Effector CD4-positive, alpha-beta T cell (primary cell): ENCODE results near the gene VEPH1.
"Not testable (repeated sequence)": the region's sequence is repeated elsewhere in the genome, so short reads cannot be mapped to it uniquely, and the experiment has no call there.

Source experiments
- DNase-seq: peaks from one replicate; pipeline ENCODE4 v3.0.0-alpha.2; 2020

The VEPH1 gene

GRCh38 chr3:157336252-157337009 lies 166.8 kb downstream of the VEPH1 start:
- no peak for DNase-seq

DNA sequence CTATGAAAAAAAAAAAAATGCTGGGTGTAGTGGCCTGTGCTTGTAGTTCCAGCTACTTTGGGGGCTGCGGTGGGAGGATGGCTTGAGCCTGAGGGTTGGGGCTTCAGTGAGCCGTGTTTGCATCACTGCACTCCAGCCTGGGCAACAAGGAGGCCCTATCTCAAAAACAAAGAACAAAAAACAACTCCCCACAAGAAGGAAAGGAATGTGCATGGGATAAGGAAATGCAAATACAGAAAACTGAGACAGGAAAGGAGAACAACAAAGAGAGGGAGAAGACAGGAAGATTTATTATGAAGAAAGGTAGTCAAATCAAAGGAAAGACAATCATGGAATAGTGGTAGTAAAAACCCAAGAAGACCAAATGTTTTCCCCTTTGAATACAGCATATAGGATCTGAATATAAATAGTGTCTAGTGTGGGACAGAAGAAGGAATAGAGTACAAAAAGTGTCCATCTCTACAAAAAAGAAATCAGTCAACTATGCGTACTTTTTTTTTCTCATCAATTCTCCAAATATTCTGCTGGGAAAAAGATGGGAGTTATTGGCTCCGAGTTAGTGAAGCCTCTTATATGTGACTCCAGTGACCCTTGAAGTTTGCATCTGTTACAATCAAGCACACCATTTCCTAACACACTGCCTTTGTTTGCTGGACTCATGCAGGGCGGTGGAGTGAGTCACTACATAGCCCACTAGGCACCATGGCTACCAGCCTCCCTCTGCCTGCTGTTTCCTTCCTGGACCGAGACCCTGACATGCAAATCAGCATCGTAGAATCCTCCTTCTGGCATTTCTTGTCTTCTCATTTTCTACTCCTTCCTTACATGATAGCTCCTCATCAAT lies 167.8 kb downstream of the VEPH1 start:
- DNase-seq, result no peak

DNA sequence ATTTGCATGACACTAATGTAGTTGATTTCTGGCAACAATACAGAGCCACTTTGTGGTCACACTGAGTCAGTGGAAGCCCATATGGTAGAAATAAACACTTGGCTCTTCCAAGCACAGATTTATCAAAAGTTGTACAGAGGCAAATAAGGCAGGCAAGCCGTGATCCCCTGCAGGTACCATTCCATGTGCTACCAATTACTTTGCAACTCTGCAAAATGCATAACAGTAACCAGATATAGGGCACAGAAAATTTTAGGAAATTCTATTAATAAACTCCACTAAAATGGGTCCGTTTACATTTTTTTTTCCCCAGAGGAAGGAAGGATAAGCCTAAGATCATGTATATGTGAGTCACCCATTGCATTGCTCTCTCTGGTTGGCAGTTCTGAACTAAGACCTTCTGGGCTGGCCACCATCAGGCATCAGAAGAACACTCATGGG lies 169.6 kb downstream of the VEPH1 start:
- no peak for DNase-seq

DNA sequence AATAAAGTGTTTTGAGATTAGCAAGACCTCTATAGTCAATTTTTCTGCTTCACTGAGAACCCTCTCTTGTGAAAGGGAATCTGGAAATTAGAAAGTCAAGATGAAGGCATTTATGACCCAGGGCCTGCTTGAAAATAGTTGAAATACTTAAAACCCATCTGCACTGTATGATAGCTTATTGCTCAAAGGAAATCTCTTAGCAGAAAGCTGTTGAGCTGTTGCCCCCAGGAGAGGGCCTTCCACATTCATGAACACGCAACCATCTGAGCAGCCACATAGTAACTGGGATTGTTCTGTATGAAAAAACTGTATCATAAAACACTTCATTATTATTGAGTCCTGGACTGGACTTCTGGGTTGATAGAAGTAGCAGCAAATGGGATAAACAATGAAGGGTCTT lies 173.0 kb downstream of the VEPH1 start:
- no peak for DNase-seq

DNA sequence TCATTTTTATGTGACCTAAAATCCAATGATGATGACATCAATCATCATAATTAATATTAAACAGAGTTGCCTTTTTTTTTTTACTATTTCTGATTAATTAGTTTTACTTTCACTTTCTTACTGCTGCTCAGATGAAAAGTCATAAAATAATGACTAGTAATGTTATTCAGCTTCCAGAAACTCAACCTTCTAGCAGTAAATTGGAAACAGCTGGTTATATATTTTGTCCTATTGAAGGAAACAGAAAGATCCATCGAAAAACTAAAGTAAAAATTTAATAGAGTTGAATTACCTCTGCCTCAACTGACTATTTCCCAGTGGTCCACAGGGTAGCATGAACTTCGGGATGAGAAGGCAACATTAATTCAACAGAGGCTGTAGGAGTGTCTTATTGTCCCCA lies 173.7 kb downstream of the VEPH1 start:
- DNase-seq, result no peak

- DNase-seq, result no peak
Measured at GRCh38 chr3:157327837-157328236, 175.4 kb downstream of the VEPH1 start.

DNA sequence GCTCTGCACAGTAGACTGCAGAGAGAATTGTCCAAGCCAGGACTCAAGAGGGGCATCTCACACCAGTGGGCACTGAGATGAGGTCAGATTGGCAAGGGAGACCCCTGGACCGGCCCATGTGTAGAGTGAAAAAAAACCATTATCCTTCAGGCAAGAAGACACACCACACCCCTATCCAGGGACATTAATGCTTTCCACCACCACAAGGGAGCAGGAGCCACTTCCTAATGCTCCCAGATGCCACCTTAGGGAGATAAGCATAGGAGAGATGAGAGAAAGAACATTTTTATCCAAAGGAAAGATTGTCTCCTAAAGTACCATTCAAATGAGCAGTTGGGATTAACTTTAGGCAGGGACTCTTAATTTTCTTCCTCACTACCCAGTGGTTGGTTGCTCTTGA lies 176.2 kb downstream of the VEPH1 start:
- DNase-seq, result no peak

DNA sequence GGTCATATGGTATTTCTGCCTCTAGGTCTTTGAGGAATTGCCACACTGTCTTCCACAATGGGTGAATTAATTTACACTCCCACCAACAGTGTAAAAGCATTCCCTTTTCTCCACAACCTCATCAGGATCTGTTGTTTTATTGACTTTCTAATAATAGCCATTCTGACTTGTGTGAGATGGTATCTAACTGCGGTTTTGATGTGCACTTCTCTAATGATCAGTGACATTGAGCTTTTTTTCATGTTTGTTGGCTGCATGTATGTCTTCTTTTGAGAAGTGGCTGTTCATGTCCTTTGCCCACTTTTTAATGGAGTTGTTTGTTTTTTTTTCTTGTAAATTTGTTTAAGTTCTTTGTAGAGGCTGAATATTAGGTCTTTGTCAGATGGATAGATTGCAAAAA lies 178.3 kb downstream of the VEPH1 start:
- not testable (repeated sequence) for DNase-seq

DNA sequence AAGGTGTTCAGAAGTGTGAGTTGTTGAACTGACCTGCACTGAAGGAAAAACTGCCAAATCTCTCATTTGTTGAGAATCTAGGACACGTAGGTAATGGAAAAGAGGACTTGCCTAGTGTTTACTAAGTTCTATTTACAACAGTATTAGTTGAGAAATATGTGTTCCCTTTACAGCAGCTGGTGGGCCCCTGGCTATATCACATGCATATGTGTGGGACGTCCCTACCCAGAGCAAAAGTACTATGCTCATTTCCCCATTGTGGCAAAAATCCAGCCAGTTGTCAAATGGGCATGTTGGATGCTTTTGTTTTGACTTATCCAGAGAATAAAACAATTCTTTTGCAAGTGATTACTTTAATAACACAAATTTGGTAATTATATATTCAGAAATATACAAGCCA lies 179.9 kb downstream of the VEPH1 start:
- DNase-seq, result no peak

DNA sequence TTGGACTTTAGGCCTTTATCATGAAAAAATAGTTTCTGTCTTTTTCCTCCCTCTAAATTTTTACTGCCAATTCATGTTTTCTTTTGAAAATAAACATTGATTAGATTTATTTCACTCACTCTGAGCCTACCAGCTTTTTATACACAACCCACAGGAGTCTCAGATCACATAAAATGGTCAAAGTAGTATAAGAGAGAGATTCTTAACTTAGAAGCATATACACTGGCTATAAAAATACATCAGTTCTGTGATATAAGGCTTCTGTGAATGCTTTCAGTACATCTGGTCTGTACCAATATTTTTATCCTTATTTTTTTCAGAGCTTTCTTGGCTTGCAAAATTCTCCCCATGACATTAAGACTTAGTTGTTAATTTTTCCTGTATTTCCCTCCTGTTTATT lies 183.5 kb downstream of the VEPH1 start:
- DNase-seq, result no peak

DNA sequence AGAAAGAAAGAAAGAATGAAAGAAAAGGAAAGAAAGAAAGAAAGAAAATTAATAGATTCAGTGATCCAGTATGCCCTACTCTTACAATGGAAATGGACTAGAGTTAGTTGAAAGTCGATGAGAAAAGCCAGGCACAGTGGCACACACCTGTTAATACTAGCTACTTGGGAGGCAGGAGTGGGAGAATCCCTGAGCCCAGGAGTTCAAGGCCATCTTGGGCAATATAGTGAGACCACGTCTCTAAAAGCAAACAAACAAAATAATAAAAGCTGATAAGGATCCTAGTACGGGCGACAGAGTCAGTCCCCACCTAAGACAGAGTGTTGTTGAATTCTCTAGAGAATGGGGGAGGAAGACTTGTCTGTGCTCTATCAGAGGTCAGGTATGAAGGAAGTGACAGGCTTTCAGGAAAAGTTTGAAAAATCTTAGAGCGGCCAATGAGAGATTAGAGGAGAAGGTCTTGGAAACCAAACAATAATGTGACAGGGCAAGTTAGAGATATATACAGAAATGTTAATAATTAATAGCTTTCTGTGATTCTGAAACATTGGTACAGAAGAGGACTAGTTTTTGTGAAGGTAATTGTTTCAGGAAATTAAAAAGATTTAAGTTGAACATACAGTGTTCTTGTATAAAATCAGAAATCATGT lies 184.5 kb downstream of the VEPH1 start:
- DNase-seq, result no peak

- no peak for DNase-seq
Measured at GRCh38 chr3:157317895-157318294, 185.3 kb downstream of the VEPH1 start.

GRCh38 chr3:157313186-157313585 lies 190.0 kb downstream of the VEPH1 start:
- no peak for DNase-seq

- no peak for DNase-seq
Measured at GRCh38 chr3:157312376-157312745, 190.9 kb downstream of the VEPH1 start.

DNA sequence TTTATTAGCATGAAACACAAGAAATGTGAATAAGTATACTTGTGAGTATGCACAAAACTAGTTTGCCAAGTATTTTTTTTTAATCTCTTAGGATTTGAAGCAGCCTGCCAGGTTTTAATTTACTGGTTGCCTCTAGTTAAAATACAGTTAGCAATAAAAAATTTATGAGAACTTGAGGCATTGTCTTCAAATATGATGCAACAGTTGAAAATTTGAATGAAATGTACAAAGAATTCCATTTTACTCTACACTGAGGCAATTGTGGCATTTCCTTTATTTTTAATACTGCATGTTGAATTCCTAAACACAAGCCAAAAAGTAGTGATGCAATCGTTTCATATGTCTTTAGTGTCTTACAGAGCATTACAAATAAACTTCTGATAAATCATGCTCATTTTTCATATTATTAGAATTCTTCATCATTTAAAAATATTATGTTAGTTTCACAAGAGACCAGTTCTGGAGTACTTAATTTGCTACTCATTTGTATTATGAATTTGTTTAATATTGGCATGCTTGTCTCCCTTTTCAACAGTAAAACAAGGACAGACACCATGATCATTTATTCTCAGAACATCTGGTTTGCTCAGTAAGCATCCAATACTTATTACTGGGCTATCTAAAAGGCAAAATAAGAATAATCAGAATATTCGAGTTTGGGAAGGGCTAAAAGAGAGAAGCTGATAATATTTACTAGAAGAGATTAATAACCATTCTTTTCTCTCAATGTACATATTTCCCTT lies 191.4 kb downstream of the VEPH1 start:
- no peak for DNase-seq

DNA sequence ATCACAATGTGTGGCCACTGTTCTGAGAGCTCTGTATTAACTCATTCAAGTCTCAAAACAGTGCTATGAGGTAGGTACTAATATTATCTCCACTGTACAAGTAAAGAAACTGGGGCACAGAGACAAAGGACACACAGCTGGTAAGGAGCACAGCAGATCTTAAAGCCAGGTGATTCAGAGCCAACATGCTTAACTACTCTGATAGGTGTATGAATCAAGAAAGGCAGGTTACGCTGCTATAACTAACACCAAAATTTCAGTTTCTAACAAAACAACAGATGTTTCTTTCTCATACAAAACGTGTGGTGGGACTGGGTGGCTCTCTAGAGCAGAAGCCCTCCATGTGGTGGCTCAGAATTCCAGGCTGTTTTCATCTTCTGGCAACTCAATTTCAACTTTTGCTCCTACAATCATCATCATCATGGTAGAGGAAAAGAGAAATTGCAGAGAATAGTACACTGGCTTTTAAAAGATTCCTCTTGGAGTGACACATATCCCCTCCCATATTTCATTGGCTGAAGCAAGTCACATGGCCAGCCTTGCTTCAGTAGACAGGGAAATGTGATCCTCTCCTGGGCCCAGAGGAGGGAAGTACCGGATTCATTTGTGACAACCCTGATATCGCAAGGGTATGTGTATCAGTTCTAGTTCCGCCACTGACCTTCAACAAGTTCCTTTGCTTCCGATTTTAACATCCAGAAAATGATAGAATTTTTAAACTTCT lies 192.7 kb downstream of the VEPH1 start:
- no peak for DNase-seq

GRCh38 chr3:157306502-157306901 lies 196.7 kb downstream of the VEPH1 start:
- DNase-seq, result no peak

- DNase-seq, result no peak
Measured at GRCh38 chr3:157305392-157305791, 197.8 kb downstream of the VEPH1 start.

DNA sequence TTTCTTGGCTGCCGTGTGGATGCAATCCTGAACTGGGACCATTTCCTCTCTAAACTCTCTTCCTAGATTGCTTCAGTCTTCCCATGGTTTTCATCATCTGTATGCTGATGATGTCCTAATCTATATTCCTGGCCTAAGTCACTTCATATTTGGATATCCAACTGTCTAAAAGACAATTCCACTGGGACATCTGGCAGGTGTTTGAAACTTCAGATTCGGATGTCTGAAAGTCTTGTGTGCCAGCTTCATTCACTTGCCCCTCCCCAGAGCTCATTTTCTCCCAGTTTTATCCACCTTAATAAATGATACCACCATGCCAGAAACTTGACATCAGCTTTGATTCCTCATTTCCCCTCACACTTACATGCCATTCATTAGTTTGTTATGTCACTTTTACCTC lies 201.5 kb downstream of the VEPH1 start:
- DNase-seq, result no peak

DNA sequence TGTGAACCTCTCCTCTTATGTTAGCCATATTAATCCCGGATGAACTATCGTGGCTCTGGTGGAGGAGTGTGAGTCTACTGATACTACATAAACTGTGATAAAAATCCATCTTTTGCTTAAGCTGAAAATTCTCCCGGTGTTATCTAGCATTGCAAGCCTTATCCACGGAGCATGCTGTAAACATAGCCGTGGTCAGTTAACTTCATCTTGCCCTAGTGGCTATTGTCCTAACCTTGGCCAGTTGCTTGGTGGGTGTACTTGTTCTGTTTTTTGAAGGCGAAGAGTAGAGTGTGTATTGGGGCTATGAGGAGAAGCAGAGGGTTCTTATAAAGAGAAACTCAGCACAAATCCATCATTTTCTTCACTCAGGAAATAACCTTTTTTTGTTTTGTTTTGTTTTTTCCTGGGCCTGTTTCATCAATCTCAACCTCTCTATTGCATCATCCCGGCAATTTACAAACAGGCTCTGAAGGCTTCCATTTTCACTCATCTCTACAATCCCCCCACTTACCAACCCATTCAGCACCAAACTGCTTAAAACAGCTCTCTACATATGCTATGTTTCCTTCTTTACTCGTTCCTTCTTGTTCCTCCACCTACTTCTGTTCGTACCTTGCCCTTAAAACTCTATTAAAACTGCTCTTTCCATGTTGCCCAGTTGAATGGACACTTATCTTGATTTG lies 202.1 kb downstream of the VEPH1 start:
- DNase-seq, result no peak

GRCh38 chr3:157300094-157300493 lies 203.1 kb downstream of the VEPH1 start:
- no peak for DNase-seq
